B cell (primary cell): ENCODE data around the gene PELI2. TPM values are rescaled to one million over a fixed set of nuclear protein-coding genes. Genes with fewer than 3 reads are reported as not detected.

Experiments
- ATAC-seq: fragments of 200-7000 bp; cut with Tn5 transposase; one replicate; pipeline ENCODE4 v1.10.0; 2021; ENCODE audit warnings: low read depth, mild to moderate bottlenecking, moderate number of reproducible peaks, moderate library complexity
- CTCF ChIA-PET: fragments of 350-600 bp; sonication (Branson Sonifier 250); formaldehyde crosslinking; loops from one replicate; lab custom pipeline; 2021; ENCODE audit warnings: antibody characterized with exemption, inconsistent platforms; lab: Charles Lee
- POLR2A ChIA-PET: fragments of 350-600 bp; sonication (Branson Sonifier 250); formaldehyde crosslinking; loops from one replicate; lab custom pipeline; 2021; ENCODE audit warnings: antibody characterized with exemption; lab: Charles Lee
- DNase-seq: peaks from one replicate; pipeline ENCODE4 v3.0.0; 2013
- H2AFZ ChIP-seq: 2 replicates; pipeline ENCODE4 v1.6.1; 2012; ENCODE audit warnings: mild to moderate bottlenecking, low read depth, low read length; ENCODE audit not compliant: insufficient read depth, poor library complexity, severe bottlenecking
- H3K27ac ChIP-seq, 2 donors: 1 replicate in 1 of 2; 2 replicates in 1 of 2; pipeline ENCODE4 v1.5.1; 2012 to 2013; ENCODE audit warnings: low read length in 2 of 2, mild to moderate bottlenecking in 2 of 2, moderate library complexity in 1 of 2
- H3K27me3 ChIP-seq, 4 experiments: fragments of 200-600 bp in 1 of 4; sonication (generic) in 1 of 4; replicated peaks in 1 of 4; 1 replicate in 2 of 4; 2 replicates in 2 of 4; pipeline versions ENCODE4 v1.6.1 to v1.7.0; 2013 to 2016; ENCODE audit warnings: low read length in 3 of 4, mild to moderate bottlenecking in 2 of 4, mixed read lengths in 1 of 4, moderate library complexity in 1 of 4; ENCODE audit not compliant: insufficient read depth in 4 of 4, control insufficient read depth in 3 of 4; ENCODE audit errors: control extremely low read depth in 1 of 4
- H3K36me3 ChIP-seq, 2 experiments: replicated peaks in 1 of 2; 1 replicate in 1 of 2; 2 replicates in 1 of 2; pipeline versions ENCODE4 v1.6.1 to v1.7.1; 2013; ENCODE audit warnings: low read length in 1 of 2; ENCODE audit not compliant: insufficient read depth in 2 of 2, control insufficient read depth in 1 of 2; ENCODE audit errors: control extremely low read depth in 1 of 2, extremely low read depth in 1 of 2
- H3K4me1 ChIP-seq, 2 donors: fragments of 200-600 bp in 1 of 2; sonication (generic) in 1 of 2; 1 replicate in 1 of 2; 2 replicates in 1 of 2; pipeline versions ENCODE4 v1.5.1 to v1.6.1; 2013 to 2017; ENCODE audit warnings: low read length in 2 of 2; ENCODE audit not compliant: control insufficient read depth in 2 of 2, insufficient read depth in 2 of 2
- H3K4me2 ChIP-seq: replicated peaks from 2 replicates; pipeline ENCODE3; 2012; ENCODE audit warnings: mild to moderate bottlenecking, low read depth, low read length; ENCODE audit not compliant: poor library complexity, severe bottlenecking
- H3K4me3 ChIP-seq, 5 experiments: fragments of 200-600 bp in 1 of 5; sonication (generic) in 1 of 5; 1 replicate in 3 of 5; 2 replicates in 2 of 5; pipeline versions ENCODE4 v1.5.1 to v1.7.0; 2011 to 2016; ENCODE audit warnings: low read length in 4 of 5, mild to moderate bottlenecking in 4 of 5, low read depth in 2 of 5, control low read depth in 1 of 5, moderate library complexity in 1 of 5; ENCODE audit not compliant: insufficient read depth in 1 of 5; ENCODE audit errors: control extremely low read depth in 1 of 5, extremely low read depth in 1 of 5
- H3K79me2 ChIP-seq: fragments of 200-600 bp; sonication (generic); one replicate; pipeline ENCODE4 v1.6.0; 2016; ENCODE audit warnings: low read length; ENCODE audit not compliant: control insufficient read depth, insufficient read depth
- H3K9ac ChIP-seq: fragments of 200-600 bp; sonication (generic); 2 replicates; pipeline ENCODE4 v1.6.1; 2017; ENCODE audit warnings: mild to moderate bottlenecking, low read length, moderate library complexity
- H3K9me3 ChIP-seq, 3 donors: one replicate each; pipeline versions ENCODE4 v1.6.1 to v1.7.1; 2013; ENCODE audit warnings: low read length in 2 of 3; ENCODE audit not compliant: control insufficient read depth in 2 of 3, insufficient read depth in 1 of 3; ENCODE audit errors: control extremely low read depth in 1 of 3
- H4K20me1 ChIP-seq: 2 replicates; pipeline ENCODE4 v1.6.0; 2012; ENCODE audit warnings: mild to moderate bottlenecking, low read length; ENCODE audit not compliant: insufficient read depth, control insufficient read depth, poor library complexity, severe bottlenecking
- H3K27ac Mint-ChIP-seq: one replicate; pipeline ENCODE4 v1.8.0; 2021; ENCODE audit warnings: mixed read lengths
- H3K27me3 Mint-ChIP-seq: one replicate; pipeline ENCODE4 v1.8.0; 2021; ENCODE audit warnings: mixed read lengths
- H3K4me1 Mint-ChIP-seq: one replicate; pipeline ENCODE4 v1.8.0; 2021; ENCODE audit warnings: mixed read lengths
- H3K4me3 Mint-ChIP-seq: one replicate; pipeline ENCODE4 v1.8.0; 2021; ENCODE audit warnings: mixed read lengths
- H3K9me3 Mint-ChIP-seq: one replicate; pipeline ENCODE4 v1.8.0; 2022; ENCODE audit warnings: mixed read lengths; ENCODE audit not compliant: insufficient read depth
- CTCF ChIP-seq: fragments of 200-600 bp; IDR thresholded peaks from one replicate; pipeline ENCODE4 v1.8.0; 2022; ENCODE audit warnings: antibody characterized with exemption, mild to moderate bottlenecking
- EZH2 ChIP-seq: IDR thresholded peaks from 2 replicates; pipeline ENCODE4 v1.6.1; 2012; ENCODE audit warnings: borderline replicate concordance, low read depth, mild to moderate bottlenecking, moderate library complexity, low read length; ENCODE audit not compliant: insufficient read depth, poor library complexity, severe bottlenecking
- WGBS: methylation state at CpG from one replicate; pipeline ENCODE4 v1.1.5; 2013; ENCODE audit warnings: missing lambda C conversion rate; ENCODE audit not compliant: insufficient coverage; 5-methylcytosine and 5-hydroxymethylcytosine counted together
- intact Hi-C: fragments of 100-400 bp; cut with micrococcal nuclease; formaldehyde crosslinking; loops from one replicate; pipeline ENCODE4 v1.10.0; 2022
- polyA plus RNA-seq: library from polyadenylated mRNA; depleted of rRNA; stranded (reverse); fragments of >200 nt; gene quantifications from 2 replicates; pipeline ENCODE4 v1.2.3, GENCODE V29; 2012
- total RNA-seq, 2 donors: library from RNA; stranded (reverse); fragments of 120-200 nt in 1 of 2; gene quantifications; 1 replicate in 1 of 2; 2 replicates in 1 of 2; pipeline versions ENCODE4 v1.2.3 to v1.2.4, GENCODE V29; 2013 to 2022

Gene PELI2
- total and polyA plus RNA-seq, 2 donors (not counting 1 experiment from before 2014, with no cell fraction given), result 5.7 to 13.4 TPM

- H3K4me2 ChIP-seq, result peak overlapping the region; percentile 46
- ChIA-PET POLR2A (no interaction called here), CTCF (no interaction called here)
- H3K4me3 Mint-ChIP-seq, result peak overlapping the region; percentile 26
- H3K4me1 ChIP-seq, result peaks cover 4 to 28% of the 10 kb centered on the region in 2 donors
- H3K36me3 ChIP-seq, result no peaks in the 10 kb centered on the region
- no peaks in the 10 kb centered on the region for H3K27me3 ChIP-seq
- H3K4me1 Mint-ChIP-seq, result peaks cover 45% of the 10 kb centered on the region
- no peaks in the 10 kb centered on the region for H3K9me3 Mint-ChIP-seq
- DNase-seq (peak; percentile 22), ATAC-seq (no peak)
- H3K9me3 ChIP-seq, result peaks cover 0 to 4% (median 0%) of the 10 kb centered on the region in 3 donors
- H3K4me3 ChIP-seq, result no peak overlapping the region
- no peak overlapping the region for H3K9ac ChIP-seq
- peak overlapping the region; percentile 64 for H3K27ac Mint-ChIP-seq
- no peaks in the 10 kb centered on the region for H3K79me2 ChIP-seq
- no peaks in the 10 kb centered on the region for H3K27me3 Mint-ChIP-seq
- peak overlapping the region; percentile 1 to 49 for H3K27ac ChIP-seq
- WGBS, result no CpG with 5 or more reads among the region's 2 CpGs
- no peak overlapping the region for H2AFZ ChIP-seq
- no peaks in the 10 kb centered on the region for H4K20me1 ChIP-seq
- intact Hi-C loops, result loop anchor here (10.0 kb wide), 1 partner anchor 1038 kb away; no protein-coding TSS in a partner anchor
- TF ChIP-seq EZH2 (no peak), CTCF (no peak)
Observed at GRCh38 chr14:56112781-56113180, 5.4 kb upstream of the PELI2 start.

DNA sequence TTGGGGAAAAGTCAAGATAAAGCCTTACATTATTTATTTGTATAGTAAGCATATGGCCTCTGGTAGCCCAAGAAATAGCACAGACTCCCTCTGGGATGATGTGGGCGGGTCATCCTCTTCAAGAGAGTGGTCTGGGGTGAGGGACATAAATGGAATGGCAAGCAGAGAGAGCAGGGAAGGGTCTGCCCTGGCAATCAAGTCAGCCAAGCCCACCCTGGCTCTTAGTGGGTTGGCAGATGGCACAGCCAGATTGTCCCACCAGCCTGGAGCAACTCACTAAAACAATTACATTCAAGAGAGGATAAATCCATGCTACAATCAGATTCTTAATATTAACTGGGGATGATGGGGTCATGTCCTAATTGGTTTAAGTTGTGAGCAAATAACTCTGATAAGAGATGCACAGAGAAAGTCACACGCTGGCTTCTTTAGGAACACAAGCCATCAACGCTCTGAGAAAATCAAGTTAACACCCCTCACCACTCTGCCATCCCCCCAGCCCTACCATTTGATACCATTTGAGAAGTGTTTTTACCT is 2.8 kb upstream of the PELI2 start:
- ChIA-PET POLR2A (no interaction called here), CTCF (no interaction called here)
- 100% methylated on average over 1 of the region's 3 CpGs for WGBS
- no peaks in the 10 kb centered on the region for H3K9me3 Mint-ChIP-seq
- H3K4me1 Mint-ChIP-seq, result peaks cover 57% of the 10 kb centered on the region
- Histone ChIP-seq H3K4me1 (peaks cover 15 to 38% of the 10 kb centered on the region in 2 donors), H4K20me1 (no peaks in the 10 kb centered on the region), H3K79me2 (peaks cover 12% of the 10 kb centered on the region), H3K9ac (no peak overlapping the region), H3K4me3 (no peak overlapping the region), H3K9me3 (peaks cover 0 to 4% (median 0%) of the 10 kb centered on the region in 3 donors), H3K36me3 (no peaks in the 10 kb centered on the region), H3K27me3 (no peaks in the 10 kb centered on the region), H3K4me2 (no peak overlapping the region), H3K27ac (peak overlapping the region in 1 of 2 donors; percentile 71), H2AFZ (no peak overlapping the region)
- TF ChIP-seq CTCF (no peak), EZH2 (no peak)
- H3K27me3 Mint-ChIP-seq, result no peaks in the 10 kb centered on the region
- ATAC-seq (no peak), DNase-seq (no peak)
- intact Hi-C loops, result loop anchor here (5.0 to 10.0 kb wide), 5 partner anchors 82 to 1277 kb away; partner anchors contain the start of genes FBXO34, NAA30 and TMEM260
- H3K27ac Mint-ChIP-seq, result peak overlapping the region; percentile 29
- no peak overlapping the region for H3K4me3 Mint-ChIP-seq
